Activated T-cell treated with anti-CD3 and anti-CD28 coated beads for 4 hours (primary cell): ENCODE measurements around the gene CCDC122.

Experiments used
- DNase-seq: peaks from one replicate; pipeline ENCODE4 v3.0.0-alpha.2; 2020

Gene CCDC122

DNA sequence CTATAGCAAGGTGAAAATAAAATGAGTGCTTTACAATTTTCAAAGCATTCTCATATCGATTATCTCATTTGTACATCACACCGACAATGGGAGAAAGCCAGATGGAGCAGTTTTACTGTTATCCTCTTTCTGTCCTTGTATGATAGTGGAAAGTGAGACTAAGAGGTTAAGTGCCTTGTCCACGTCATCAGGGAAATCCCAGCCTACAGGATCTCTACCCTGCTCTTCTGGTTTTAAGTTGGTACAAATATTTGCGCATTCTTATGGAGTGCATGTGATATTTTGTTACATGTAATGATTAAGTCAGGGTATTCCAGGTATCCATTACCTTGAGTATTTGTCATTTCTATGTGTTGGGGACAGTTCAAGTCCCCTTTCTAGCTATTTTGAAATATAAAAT lies 80.3 kb downstream of the CCDC122 start:
- no peak for DNase-seq

DNA sequence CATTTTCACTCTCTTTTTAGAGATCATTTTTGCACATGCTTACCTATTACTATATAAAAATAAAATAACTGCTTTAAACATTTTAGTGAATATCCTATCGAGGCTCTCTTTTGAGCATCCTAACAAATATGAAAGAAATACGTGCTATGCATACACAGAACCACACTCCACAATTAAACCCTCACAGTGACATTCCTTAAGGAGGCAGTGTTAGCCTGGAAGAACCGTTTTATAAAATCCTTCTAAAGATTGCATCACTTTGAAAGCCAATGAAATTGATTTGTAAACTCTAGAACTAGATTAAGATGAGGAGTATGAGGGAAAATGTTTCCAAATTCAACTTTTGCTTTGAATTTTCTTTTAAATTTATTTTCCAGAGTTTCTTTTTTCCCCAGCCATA lies 81.7 kb downstream of the CCDC122 start:
- no peak for DNase-seq

GRCh38 chr13:43797159-43797558 lies 82.4 kb downstream of the CCDC122 start:
- no peak for DNase-seq

DNA sequence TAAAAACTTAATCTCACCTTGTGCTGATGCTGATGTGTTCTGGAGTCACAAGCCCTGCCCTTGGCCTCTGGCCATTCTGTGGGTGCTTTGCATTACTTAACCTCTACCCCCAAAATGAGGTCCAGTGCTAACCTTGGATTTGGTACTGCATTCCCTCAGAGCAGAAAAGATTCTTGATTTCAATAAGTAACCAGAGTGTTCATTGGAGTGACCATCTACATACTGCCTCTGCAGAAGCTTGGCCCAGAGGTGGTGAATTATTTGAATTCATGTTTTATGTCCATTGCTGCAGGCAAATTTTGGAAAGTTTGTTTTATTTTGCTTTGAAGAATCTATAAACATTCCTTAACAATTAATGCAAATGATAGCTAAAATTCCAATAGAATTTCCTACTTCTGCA lies 85.1 kb downstream of the CCDC122 start:
- no peak for DNase-seq

GRCh38 chr13:43792076-43792881 lies 87.3 kb downstream of the CCDC122 start:
- DNase-seq, result no peak

DNA sequence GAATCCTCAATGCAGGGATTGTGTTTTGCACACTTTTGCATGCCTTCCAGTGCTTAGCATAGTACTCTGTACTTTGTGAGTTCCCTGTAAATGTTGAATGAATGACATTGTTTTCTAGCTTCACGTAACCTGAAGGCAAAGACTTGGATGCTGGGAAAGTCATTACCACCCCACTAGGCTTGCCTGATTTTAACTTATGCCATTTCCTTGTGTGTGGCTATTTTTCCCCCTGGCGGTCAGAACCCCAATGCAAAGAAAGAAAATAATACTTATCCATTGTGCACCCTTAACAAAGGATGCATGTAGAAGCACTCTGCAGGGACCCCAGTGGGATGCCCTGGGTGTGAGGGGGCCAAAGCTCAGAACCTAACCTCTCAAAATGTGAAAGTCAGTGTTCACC lies 91.5 kb downstream of the CCDC122 start:
- no peak for DNase-seq

- no peak for DNase-seq
Measured at GRCh38 chr13:43787518-43787891, 92.0 kb downstream of the CCDC122 start.

DNA sequence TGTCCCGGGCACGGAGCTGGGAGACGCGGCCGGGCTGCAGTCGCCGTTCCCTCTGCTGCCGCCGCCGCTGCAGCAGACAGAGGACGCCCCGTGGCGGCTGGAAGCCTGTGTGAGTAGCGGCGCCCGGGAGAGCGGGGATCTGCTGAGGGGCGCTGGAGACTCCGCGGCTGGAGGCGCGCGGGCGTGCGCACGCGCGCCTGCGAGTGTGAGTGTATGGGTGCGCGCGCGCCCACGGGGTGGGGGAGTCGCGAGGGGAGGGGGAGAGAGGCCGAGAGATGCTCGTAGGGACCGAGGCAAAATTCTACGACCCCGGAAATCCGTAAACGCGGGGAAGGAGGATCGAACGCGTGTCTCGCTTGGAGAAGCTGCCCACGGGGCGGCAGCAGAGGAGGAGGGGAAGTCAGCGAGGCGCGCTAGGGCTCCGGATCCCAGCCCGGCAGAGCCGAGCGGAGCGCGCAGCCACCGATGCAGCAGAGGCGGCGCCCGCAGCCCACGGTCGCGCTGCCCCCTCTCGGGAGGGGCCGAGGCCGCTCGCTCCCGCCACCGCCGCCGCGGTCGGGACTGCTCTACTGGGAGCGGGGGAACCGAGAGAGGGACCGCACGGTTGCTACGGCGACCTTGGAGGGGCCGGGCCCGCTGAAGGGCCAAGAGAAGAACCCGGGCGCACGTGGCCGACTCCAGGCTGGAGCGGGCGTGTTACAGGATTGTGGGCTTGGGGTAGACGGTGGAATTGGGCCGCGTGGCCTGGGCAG lies 92.6 kb downstream of the CCDC122 start, which contains the start of gene ENOX1:
Gene ENOX1, minus strand, starts transcription at position 207 of the 752 bp plus-strand sequence.
- DNase-seq, result no peak

DNA sequence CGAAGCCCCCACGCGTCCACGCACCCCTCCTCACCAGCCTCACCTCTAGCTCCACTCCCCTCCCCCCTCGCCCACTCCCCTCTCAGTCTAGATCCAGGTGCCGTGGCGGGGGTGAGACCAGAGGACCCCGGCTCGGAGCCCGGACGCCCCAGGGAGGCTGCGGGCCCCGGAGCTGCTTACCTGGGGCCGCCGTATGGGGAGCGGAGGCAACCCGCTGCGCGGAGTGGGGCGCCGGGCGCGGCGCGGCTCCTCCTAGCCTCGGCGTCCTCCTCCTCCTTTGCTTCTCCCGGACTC lies 93.1 kb downstream of the CCDC122 start:
- no peak for DNase-seq
